Measurements from ENCODE around the gene DPEP2. TPM values are rescaled to one million over a fixed set of nuclear protein-coding genes. Genes with fewer than 3 reads are reported as not detected.

The DPEP2 gene
- total RNA-seq, 1 experiment from 2014 or later: not detected

- Histone ChIP-seq H3K27me3 (ENCODE audit: insufficient read depth, low read length) (no peaks in the 10 kb centered on the region), H3K9me2 (ENCODE audit: insufficient read depth) (no peaks in the 10 kb centered on the region), H4K20me1 (ENCODE audit: insufficient read depth) (no peaks in the 10 kb centered on the region), H3K36me3 (ENCODE audit: control insufficient read depth in 1 of 2, insufficient read depth in 2 of 2, low read length in 2 of 2) (peaks cover 0 to 2% of the 10 kb centered on the region in 2 experiments; a peak in 1 of 4 replicates), H2AFZ (ENCODE audit: low read depth, low read length, poor library complexity, severe bottlenecking) (no peak overlapping the region), H3K79me2 (ENCODE audit: insufficient read depth, low read length) (peaks cover 32% of the 10 kb centered on the region), H3K4me3 (replicated peaks in 1 of 2; ENCODE audit: low read depth in 1 of 2, low read length in 2 of 2) (peak overlapping the region; percentile 86), H3K4me1 (ENCODE audit: control insufficient read depth in 1 of 2, insufficient read depth in 2 of 2, low read length in 2 of 2) (peaks cover 21 to 26% of the 10 kb centered on the region in 2 experiments), H3K27ac (ENCODE audit: low read depth, low read length) (peak overlapping the region; percentile 87), H3K9ac (ENCODE audit: low read length) (peak overlapping the region; percentile 92), H3K4me2 (ENCODE audit: low read length) (peak overlapping the region; percentile 87), H3K9me3 (ENCODE audit: control insufficient read depth in 1 of 2, insufficient read depth in 1 of 2, low read depth in 1 of 2, low read length in 2 of 2) (no peaks in the 10 kb centered on the region)
- ATAC-seq (no peak), DNase-seq (ENCODE audit: low read depth, low spot score) (no peak)
- ChIA-PET RAD21 (ENCODE audit: low non-redundant PET in 1 of 2, low total read pairs in 2 of 2, uncharacterized antibody in 2 of 2, unreplicated experiment in 2 of 2) (no interaction called here), CTCF (interaction anchor here (0.7 kb wide), 1 partner anchor 25 kb away, joined by 4 read pairs; no protein-coding TSS in a partner anchor), POLR2A (no interaction called here)
- no peak for TF ChIP-seq YY1 (IDR thresholded peaks at IDR 0.05; ENCODE audit: extremely low read depth, insufficient replicate concordance, low read depth, low read length)
- TF ChIP-seq RAD21 (IDR thresholded peaks at IDR 0.05; ENCODE audit: low read depth): no peak
- no peak for TF ChIP-seq ELF1 (IDR thresholded peaks at IDR 0.05; ENCODE audit: borderline replicate concordance, low read depth)
- TF ChIP-seq MAX (IDR thresholded peaks at IDR 0.05): no peak; the same call in 1 of the 2 replicates
- TF ChIP-seq CTCF (IDR thresholded peaks at IDR 0.05 in 2 of 3, conservative IDR thresholded peaks at IDR 0.05 in 1 of 3; ENCODE audit: borderline replicate concordance in 1 of 3, insufficient read depth in 1 of 3, low read depth in 2 of 3, low read length in 2 of 3): no peak
- TF ChIP-seq EGR1 (IDR thresholded peaks at IDR 0.05; ENCODE audit: low read depth): no peak
- no peak for TF ChIP-seq ZFX (IDR thresholded peaks at IDR 0.05)
- TF ChIP-seq FOSL1 (IDR thresholded peaks at IDR 0.05; ENCODE audit: low read depth): no peak
- no peak for TF ChIP-seq ZBTB33 (IDR thresholded peaks at IDR 0.05; ENCODE audit: extremely low read depth, insufficient replicate concordance, low read length)
- TF ChIP-seq CEBPB (IDR thresholded peaks at IDR 0.05; ENCODE audit: low read depth): no peak
- no peak for TF ChIP-seq SIN3A (IDR thresholded peaks at IDR 0.05; ENCODE audit: low read depth)
- TF ChIP-seq, protein P1, sequence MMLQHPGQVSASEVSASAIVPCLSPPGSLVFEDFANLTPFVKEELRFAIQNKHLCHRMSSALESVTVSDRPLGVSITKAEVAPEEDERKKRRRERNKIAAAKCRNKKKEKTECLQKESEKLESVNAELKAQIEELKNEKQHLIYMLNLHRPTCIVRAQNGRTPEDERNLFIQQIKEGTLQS (IDR thresholded peaks at IDR 0.05): no peak
- TSS peak; percentile 68 for BruUV-seq (replicated peaks)
- intact Hi-C loops (cut with micrococcal nuclease): no loop called here
Measured at GRCh38 chr16:67967183-67967957, 31.9 kb downstream of the DPEP2 start.
